ENCODE data around the gene PTDSS2. TPM values are rescaled to one million over a fixed set of nuclear protein-coding genes. Genes with fewer than 3 reads are reported as not detected.

Gene PTDSS2
- total and polyA plus RNA-seq, 9 of the 15 experiments (the other 6 are each of a cell fraction or from before 2014, with no cell fraction given) = 0.45 to 53.9 (median 17.2) TPM

DNA sequence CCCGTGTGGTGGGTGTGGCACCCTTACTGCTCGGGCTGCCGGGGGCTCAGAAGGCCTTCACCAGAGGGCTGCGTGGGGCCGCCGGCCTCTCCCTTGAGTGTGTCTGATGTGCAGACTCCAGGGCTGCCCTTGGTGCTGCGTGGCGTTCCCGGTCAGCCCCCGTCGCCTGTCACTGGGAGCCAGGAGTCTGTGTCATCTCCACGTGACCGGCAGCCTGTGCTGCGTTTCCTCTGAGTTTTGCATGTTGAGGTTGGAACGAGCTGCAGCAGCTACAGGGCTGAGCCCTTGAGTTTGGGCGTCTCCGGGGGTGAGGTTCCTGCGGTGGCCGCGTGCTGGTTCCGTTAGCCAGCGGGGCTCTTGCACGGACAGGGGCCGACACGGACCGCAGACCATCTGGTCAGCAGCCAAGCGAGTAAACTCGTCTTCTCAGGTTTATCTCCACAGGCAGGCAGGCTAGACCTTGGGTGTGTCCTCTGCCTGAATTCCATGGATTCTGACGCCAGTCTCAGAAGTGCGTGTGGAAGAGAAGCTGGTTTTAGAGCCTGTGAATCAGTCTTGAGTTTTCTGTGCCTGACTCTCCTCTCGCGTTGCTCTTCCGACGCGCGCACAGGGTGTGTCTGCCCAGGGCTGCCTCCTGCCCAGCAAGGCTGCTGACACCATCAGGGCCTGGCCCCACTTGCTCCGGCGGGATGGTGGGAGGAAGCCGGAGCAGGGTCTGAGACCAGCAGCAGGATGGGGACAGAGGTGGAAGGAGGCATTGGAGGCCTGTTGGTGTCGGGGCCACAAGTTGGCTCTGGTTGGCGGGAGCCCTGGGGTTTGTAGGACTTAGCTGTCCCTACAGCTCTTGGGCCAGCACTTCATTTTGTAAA is 10.5 kb downstream of the PTDSS2 start (continued):
- TF ChIP-seq, protein P1, sequence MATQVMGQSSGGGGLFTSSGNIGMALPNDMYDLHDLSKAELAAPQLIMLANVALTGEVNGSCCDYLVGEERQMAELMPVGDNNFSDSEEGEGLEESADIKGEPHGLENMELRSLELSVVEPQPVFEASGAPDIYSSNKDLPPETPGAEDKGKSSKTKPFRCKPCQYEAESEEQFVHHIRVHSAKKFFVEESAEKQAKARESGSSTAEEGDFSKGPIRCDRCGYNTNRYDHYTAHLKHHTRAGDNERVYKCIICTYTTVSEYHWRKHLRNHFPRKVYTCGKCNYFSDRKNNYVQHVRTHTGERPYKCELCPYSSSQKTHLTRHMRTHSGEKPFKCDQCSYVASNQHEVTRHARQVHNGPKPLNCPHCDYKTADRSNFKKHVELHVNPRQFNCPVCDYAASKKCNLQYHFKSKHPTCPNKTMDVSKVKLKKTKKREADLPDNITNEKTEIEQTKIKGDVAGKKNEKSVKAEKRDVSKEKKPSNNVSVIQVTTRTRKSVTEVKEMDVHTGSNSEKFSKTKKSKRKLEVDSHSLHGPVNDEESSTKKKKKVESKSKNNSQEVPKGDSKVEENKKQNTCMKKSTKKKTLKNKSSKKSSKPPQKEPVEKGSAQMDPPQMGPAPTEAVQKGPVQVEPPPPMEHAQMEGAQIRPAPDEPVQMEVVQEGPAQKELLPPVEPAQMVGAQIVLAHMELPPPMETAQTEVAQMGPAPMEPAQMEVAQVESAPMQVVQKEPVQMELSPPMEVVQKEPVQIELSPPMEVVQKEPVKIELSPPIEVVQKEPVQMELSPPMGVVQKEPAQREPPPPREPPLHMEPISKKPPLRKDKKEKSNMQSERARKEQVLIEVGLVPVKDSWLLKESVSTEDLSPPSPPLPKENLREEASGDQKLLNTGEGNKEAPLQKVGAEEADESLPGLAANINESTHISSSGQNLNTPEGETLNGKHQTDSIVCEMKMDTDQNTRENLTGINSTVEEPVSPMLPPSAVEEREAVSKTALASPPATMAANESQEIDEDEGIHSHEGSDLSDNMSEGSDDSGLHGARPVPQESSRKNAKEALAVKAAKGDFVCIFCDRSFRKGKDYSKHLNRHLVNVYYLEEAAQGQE (IDR thresholded peaks at IDR 0.05; ENCODE audit: borderline replicate concordance) = peak; percentile 59; the same call in 1 of the 2 replicates
- TF ChIP-seq, protein P1 (CRISPR knock-in tag; IDR thresholded peaks at IDR 0.05; ENCODE audit: low read depth) = 0 out of 2 replicates have a peak, but pooled peaks have one; percentile 37
- TF ChIP-seq, protein P2, sequence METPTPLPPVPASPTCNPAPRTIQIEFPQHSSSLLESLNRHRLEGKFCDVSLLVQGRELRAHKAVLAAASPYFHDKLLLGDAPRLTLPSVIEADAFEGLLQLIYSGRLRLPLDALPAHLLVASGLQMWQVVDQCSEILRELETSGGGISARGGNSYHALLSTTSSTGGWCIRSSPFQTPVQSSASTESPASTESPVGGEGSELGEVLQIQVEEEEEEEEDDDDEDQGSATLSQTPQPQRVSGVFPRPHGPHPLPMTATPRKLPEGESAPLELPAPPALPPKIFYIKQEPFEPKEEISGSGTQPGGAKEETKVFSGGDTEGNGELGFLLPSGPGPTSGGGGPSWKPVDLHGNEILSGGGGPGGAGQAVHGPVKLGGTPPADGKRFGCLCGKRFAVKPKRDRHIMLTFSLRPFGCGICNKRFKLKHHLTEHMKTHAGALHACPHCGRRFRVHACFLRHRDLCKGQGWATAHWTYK (CRISPR knock-in tag; IDR thresholded peaks at IDR 0.05) = peak; percentile 72; the same call in 1 of the 2 replicates
- TF ChIP-seq HLTF (IDR thresholded peaks at IDR 0.05) = no peak
- no peak for TF ChIP-seq RBM15 (IDR thresholded peaks at IDR 0.05; ENCODE audit: insufficient read depth, low read length)
- TF ChIP-seq CHCHD3 (CRISPR knock-in tag; IDR thresholded peaks at IDR 0.05) = no peak
- peak; percentile 83 for TF ChIP-seq KLF16 (IDR thresholded peaks at IDR 0.05)
- TF ChIP-seq ZBTB7A (IDR thresholded peaks at IDR 0.05; ENCODE audit: borderline replicate concordance, control insufficient read depth, low read depth, low read length) = peak; percentile 78; the same call in 1 of the 2 replicates
- TF ChIP-seq, protein P3, sequence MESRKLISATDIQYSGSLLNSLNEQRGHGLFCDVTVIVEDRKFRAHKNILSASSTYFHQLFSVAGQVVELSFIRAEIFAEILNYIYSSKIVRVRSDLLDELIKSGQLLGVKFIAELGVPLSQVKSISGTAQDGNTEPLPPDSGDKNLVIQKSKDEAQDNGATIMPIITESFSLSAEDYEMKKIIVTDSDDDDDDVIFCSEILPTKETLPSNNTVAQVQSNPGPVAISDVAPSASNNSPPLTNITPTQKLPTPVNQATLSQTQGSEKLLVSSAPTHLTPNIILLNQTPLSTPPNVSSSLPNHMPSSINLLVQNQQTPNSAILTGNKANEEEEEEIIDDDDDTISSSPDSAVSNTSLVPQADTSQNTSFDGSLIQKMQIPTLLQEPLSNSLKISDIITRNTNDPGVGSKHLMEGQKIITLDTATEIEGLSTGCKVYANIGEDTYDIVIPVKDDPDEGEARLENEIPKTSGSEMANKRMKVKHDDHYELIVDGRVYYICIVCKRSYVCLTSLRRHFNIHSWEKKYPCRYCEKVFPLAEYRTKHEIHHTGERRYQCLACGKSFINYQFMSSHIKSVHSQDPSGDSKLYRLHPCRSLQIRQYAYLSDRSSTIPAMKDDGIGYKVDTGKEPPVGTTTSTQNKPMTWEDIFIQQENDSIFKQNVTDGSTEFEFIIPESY (CRISPR knock-in tag; IDR thresholded peaks at IDR 0.05) = peak; percentile 84
- TF ChIP-seq, protein P4, sequence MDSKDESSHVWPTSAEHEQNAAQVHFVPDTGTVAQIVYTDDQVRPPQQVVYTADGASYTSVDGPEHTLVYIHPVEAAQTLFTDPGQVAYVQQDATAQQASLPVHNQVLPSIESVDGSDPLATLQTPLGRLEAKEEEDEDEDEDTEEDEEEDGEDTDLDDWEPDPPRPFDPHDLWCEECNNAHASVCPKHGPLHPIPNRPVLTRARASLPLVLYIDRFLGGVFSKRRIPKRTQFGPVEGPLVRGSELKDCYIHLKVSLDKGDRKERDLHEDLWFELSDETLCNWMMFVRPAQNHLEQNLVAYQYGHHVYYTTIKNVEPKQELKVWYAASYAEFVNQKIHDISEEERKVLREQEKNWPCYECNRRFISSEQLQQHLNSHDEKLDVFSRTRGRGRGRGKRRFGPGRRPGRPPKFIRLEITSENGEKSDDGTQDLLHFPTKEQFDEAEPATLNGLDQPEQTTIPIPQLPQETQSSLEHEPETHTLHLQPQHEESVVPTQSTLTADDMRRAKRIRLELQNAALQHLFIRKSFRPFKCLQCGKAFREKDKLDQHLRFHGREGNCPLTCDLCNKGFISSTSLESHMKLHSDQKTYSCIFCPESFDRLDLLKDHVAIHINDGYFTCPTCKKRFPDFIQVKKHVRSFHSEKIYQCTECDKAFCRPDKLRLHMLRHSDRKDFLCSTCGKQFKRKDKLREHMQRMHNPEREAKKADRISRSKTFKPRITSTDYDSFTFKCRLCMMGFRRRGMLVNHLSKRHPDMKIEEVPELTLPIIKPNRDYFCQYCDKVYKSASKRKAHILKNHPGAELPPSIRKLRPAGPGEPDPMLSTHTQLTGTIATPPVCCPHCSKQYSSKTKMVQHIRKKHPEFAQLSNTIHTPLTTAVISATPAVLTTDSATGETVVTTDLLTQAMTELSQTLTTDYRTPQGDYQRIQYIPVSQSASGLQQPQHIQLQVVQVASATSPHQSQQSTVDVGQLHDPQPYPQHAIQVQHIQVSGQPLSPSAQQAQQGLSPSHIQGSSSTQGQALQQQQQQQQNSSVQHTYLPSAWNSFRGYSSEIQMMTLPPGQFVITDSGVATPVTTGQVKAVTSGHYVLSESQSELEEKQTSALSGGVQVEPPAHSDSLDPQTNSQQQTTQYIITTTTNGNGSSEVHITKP (IDR thresholded peaks at IDR 0.05; ENCODE audit: partially characterized antibody) = peak; percentile 10
- TF ChIP-seq BCL6 (CRISPR knock-in tag; IDR thresholded peaks at IDR 0.05) = no peak
